Neural cell (in vitro differentiated cells): ENCODE measurements around the gene APP. TPM values are rescaled to one million over a fixed set of nuclear protein-coding genes. Genes with fewer than 3 reads are reported as not detected.

ENCODE experiments used
- H2AFZ ChIP-seq: fragments of 200-600, 300-800 bp; sonication (generic), shearing (Covaris generic); 2 replicates; pipeline ENCODE4 v1.6.0; 2014; ENCODE audit warnings: low read depth, mild to moderate bottlenecking, antibody characterized with exemption, low read length, moderate library complexity
- H3F3A ChIP-seq: fragments of 200-600 bp; shearing (Covaris generic); 2 replicates; pipeline ENCODE4 v1.6.1; 2016; ENCODE audit warnings: mild to moderate bottlenecking, moderate library complexity, mixed read lengths, antibody characterized with exemption, low read length; ENCODE audit not compliant: insufficient read depth, poor library complexity, severe bottlenecking
- H3K27ac ChIP-seq: fragments of 200-600, 300-800 bp; sonication (generic), shearing (Covaris generic); 2 replicates; pipeline ENCODE4 v1.5.1; 2014; ENCODE audit warnings: mild to moderate bottlenecking, low read length, moderate library complexity
- H3K27me3 ChIP-seq: fragments of 300-800, 200-600 bp; sonication (generic), shearing (Covaris generic); 2 replicates; pipeline ENCODE4 v1.6.0; 2014; ENCODE audit warnings: mild to moderate bottlenecking, low read depth, low read length, moderate library complexity; ENCODE audit not compliant: insufficient read depth
- H3K36me3 ChIP-seq: fragments of 300-800, 200-600 bp; sonication (generic), shearing (Covaris generic); 2 replicates; pipeline ENCODE4 v1.5.1; 2014; ENCODE audit warnings: mild to moderate bottlenecking, antibody characterized with exemption, low read length, moderate library complexity; ENCODE audit not compliant: insufficient read depth
- H3K4me2 ChIP-seq: fragments of 300-800, 200-600 bp; sonication (generic), shearing (Covaris generic); 2 replicates; pipeline ENCODE4 v1.6.0; 2014; ENCODE audit warnings: mild to moderate bottlenecking, low read length
- H3K4me3 ChIP-seq: fragments of 300-800, 200-600 bp; sonication (generic), shearing (Covaris generic); 2 replicates; pipeline ENCODE4 v1.5.1; 2014; ENCODE audit warnings: mild to moderate bottlenecking, low read length, moderate library complexity
- H3K79me2 ChIP-seq: fragments of 200-600 bp; shearing (Covaris generic); replicated peaks from 2 replicates; pipeline ENCODE4 v1.6.0; 2014; ENCODE audit warnings: mild to moderate bottlenecking, low read length, moderate library complexity; ENCODE audit not compliant: insufficient read depth
- H3K9ac ChIP-seq: fragments of 300-800, 200-600 bp; sonication (generic), shearing (Covaris generic); 2 replicates; pipeline ENCODE4 v1.6.1; 2016; ENCODE audit warnings: mild to moderate bottlenecking, low read length, mixed read lengths
- H3K9me2 ChIP-seq: fragments of 200-600 bp; shearing (Covaris generic); 2 replicates; pipeline ENCODE4 v1.6.1; 2016; ENCODE audit warnings: mild to moderate bottlenecking, low read length, mixed read lengths; ENCODE audit not compliant: insufficient read depth
- H3K9me3 ChIP-seq: fragments of 200-600, 300-800 bp; sonication (generic), shearing (Covaris generic); 2 replicates; pipeline ENCODE4 v1.6.1; 2016; ENCODE audit warnings: mild to moderate bottlenecking, mixed run types, low read length, moderate library complexity, mixed read lengths
- H4K20me1 ChIP-seq: fragments of 200-600 bp; shearing (Covaris generic); 2 replicates; pipeline ENCODE4 v1.6.1; 2016; ENCODE audit warnings: mild to moderate bottlenecking, mixed run types; ENCODE audit not compliant: insufficient read depth
- EP300 ChIP-seq: fragments of 450-650 bp; conservative IDR thresholded peaks from 2 replicates; pipeline ENCODE4 v1.6.1; 2014; ENCODE audit warnings: antibody characterized with exemption, mild to moderate bottlenecking, moderate library complexity; ENCODE audit not compliant: poor library complexity, severe bottlenecking
- EZH2 ChIP-seq: fragments of 200-600, 300-800 bp; shearing (Covaris generic), sonication (generic); IDR thresholded peaks from 2 replicates; pipeline ENCODE4 v1.6.1; 2014; ENCODE audit warnings: antibody characterized with exemption, low read length, borderline replicate concordance, mild to moderate bottlenecking; ENCODE audit not compliant: insufficient read depth, poor library complexity, severe bottlenecking
- MXI1 ChIP-seq: fragments of 450-650 bp; conservative IDR thresholded peaks from 2 replicates; pipeline ENCODE4 v1.6.1; 2014; ENCODE audit warnings: antibody characterized with exemption, mild to moderate bottlenecking; ENCODE audit not compliant: poor library complexity, severe bottlenecking
- POLR2AphosphoS5 ChIP-seq: IDR thresholded peaks from 2 replicates; pipeline ENCODE4 v1.6.1; 2012
- RAD21 ChIP-seq: fragments of 450-650 bp; conservative IDR thresholded peaks from 2 replicates; pipeline ENCODE4 v1.6.1; 2014; ENCODE audit warnings: antibody characterized with exemption, mild to moderate bottlenecking, moderate library complexity
- SMC3 ChIP-seq: fragments of 450-650 bp; conservative IDR thresholded peaks from 2 replicates; pipeline ENCODE4 v1.6.1; 2014; ENCODE audit warnings: antibody characterized with exemption, mild to moderate bottlenecking, moderate library complexity; ENCODE audit not compliant: poor library complexity
- TAF1 ChIP-seq: IDR thresholded peaks from 2 replicates; pipeline ENCODE4 v1.6.1; 2012; ENCODE audit warnings: low read depth
- polyA plus RNA-seq: library from polyadenylated mRNA; depleted of rRNA; stranded (reverse); fragments of >200 nt; gene quantifications from 2 replicates; pipeline ENCODE4 v1.2.3, GENCODE V29; 2014
- TF ChIP-seq, protein P1 (sequence below): fragments of 450-650 bp; IDR thresholded peaks from 2 replicates; pipeline ENCODE4 v1.5.1; 2014; ENCODE audit warnings: antibody characterized with exemption, mild to moderate bottlenecking, moderate library complexity; ENCODE audit not compliant: poor library complexity, severe bottlenecking
- TF ChIP-seq, protein P2 (sequence below): IDR thresholded peaks from 2 replicates; pipeline ENCODE4 v1.6.1; 2012; ENCODE audit warnings: borderline replicate concordance

The APP gene
- polyA plus RNA-seq, 1 donor from 2014 or later, result 470 TPM

DNA sequence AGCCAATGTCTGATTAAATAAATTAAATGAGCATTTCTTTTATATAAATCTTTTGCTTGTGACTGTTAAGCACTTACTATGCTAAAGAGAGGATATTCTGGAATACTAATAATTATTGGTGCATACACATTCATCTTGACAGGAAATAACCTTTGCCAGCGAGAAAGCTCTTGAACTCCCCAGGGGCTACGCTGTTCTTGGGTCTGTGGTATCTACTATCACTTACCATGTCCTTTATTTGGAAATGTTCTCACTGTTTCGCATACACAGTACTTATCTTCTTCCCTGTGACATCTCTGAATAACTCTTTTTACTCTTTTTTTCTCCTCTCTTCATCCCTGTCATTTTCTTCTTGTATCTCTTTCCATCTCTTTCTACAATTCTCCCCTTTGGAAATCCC, 257.1 kb downstream of the APP start:
- TF ChIP-seq EP300 (no peak), POLR2AphosphoS5 (no peak), EZH2 (no peak), TAF1 (no peak), SMC3 (no peak), MXI1 (no peak), RAD21 (no peak)
- TF ChIP-seq, protein P1, sequence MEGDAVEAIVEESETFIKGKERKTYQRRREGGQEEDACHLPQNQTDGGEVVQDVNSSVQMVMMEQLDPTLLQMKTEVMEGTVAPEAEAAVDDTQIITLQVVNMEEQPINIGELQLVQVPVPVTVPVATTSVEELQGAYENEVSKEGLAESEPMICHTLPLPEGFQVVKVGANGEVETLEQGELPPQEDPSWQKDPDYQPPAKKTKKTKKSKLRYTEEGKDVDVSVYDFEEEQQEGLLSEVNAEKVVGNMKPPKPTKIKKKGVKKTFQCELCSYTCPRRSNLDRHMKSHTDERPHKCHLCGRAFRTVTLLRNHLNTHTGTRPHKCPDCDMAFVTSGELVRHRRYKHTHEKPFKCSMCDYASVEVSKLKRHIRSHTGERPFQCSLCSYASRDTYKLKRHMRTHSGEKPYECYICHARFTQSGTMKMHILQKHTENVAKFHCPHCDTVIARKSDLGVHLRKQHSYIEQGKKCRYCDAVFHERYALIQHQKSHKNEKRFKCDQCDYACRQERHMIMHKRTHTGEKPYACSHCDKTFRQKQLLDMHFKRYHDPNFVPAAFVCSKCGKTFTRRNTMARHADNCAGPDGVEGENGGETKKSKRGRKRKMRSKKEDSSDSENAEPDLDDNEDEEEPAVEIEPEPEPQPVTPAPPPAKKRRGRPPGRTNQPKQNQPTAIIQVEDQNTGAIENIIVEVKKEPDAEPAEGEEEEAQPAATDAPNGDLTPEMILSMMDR, result no peak
- TF ChIP-seq, protein P2, sequence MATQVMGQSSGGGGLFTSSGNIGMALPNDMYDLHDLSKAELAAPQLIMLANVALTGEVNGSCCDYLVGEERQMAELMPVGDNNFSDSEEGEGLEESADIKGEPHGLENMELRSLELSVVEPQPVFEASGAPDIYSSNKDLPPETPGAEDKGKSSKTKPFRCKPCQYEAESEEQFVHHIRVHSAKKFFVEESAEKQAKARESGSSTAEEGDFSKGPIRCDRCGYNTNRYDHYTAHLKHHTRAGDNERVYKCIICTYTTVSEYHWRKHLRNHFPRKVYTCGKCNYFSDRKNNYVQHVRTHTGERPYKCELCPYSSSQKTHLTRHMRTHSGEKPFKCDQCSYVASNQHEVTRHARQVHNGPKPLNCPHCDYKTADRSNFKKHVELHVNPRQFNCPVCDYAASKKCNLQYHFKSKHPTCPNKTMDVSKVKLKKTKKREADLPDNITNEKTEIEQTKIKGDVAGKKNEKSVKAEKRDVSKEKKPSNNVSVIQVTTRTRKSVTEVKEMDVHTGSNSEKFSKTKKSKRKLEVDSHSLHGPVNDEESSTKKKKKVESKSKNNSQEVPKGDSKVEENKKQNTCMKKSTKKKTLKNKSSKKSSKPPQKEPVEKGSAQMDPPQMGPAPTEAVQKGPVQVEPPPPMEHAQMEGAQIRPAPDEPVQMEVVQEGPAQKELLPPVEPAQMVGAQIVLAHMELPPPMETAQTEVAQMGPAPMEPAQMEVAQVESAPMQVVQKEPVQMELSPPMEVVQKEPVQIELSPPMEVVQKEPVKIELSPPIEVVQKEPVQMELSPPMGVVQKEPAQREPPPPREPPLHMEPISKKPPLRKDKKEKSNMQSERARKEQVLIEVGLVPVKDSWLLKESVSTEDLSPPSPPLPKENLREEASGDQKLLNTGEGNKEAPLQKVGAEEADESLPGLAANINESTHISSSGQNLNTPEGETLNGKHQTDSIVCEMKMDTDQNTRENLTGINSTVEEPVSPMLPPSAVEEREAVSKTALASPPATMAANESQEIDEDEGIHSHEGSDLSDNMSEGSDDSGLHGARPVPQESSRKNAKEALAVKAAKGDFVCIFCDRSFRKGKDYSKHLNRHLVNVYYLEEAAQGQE, result no peak
- Histone ChIP-seq H4K20me1 (no peaks in the 10 kb centered on the region), H3K79me2 (peaks cover 7% of the 10 kb centered on the region), H3F3A (no peaks in the 10 kb centered on the region), H3K27me3 (no peaks in the 10 kb centered on the region), H3K27ac (no peak overlapping the region), H3K9me2 (no peaks in the 10 kb centered on the region), H3K9me3 (no peaks in the 10 kb centered on the region), H3K4me2 (no peak overlapping the region), H2AFZ (no peak overlapping the region), H3K9ac (no peak overlapping the region), H3K4me3 (no peak overlapping the region), H3K36me3 (no peaks in the 10 kb centered on the region)

DNA sequence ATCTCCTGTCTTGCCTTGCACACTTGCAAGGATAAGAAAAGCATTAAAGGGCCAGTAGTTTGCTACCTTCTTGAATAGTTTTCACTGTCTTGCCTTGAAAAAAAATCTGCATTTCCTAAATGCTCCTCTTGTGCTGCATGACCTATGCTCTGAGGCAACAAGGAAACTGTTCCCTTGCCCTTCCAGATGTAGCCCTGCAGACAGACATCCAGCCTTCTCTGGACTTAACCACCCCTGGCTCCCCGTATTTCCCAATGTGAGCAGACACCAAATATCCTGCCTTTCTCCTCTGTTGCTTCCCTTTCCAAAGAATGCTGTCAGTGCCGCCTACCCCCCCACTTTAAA, 258.2 kb downstream of the APP start:
- H3K4me2 ChIP-seq, result no peak overlapping the region
- H3K4me3 ChIP-seq, result no peak overlapping the region
- TF ChIP-seq EP300 (no peak), SMC3 (no peak), EZH2 (no peak), POLR2AphosphoS5 (no peak)
- TF ChIP-seq, protein P1, result no peak
- no peaks in the 10 kb centered on the region for H3F3A ChIP-seq
- peaks cover 7% of the 10 kb centered on the region for H3K79me2 ChIP-seq
- no peak overlapping the region for H2AFZ ChIP-seq
- H3K27me3 ChIP-seq, result no peaks in the 10 kb centered on the region
- H4K20me1 ChIP-seq, result no peaks in the 10 kb centered on the region
- no peak overlapping the region for H3K9ac ChIP-seq
- no peaks in the 10 kb centered on the region for H3K9me3 ChIP-seq
- no peaks in the 10 kb centered on the region for H3K9me2 ChIP-seq
- no peaks in the 10 kb centered on the region for H3K36me3 ChIP-seq
- no peak overlapping the region for H3K27ac ChIP-seq
